Prostate gland (tissue), 2 donors: ENCODE data around the gene KREMEN1.

ENCODE experiments used
- CTCF ChIP-seq, 4 experiments: fragments of 200-600 bp in 2 of 4; fragments of 450-650 bp in 2 of 4; sonication (generic) in 2 of 4; IDR thresholded peaks; 1 replicate in 3 of 4; 2 replicates in 1 of 4; pipeline ENCODE4 v1.5.1; 2016 to 2019; ENCODE audit warnings: antibody characterized with exemption in 4 of 4, mild to moderate bottlenecking in 2 of 4, moderate library complexity in 2 of 4
- POLR2AphosphoS5 ChIP-seq: sonication (generic); formaldehyde crosslinking; IDR thresholded peaks from one replicate; pipeline ENCODE4 v1.6.1; 2017; ENCODE audit warnings: antibody characterized with exemption

GRCh38 chr22:29195964-29196666, 123.3 kb downstream of the KREMEN1 start:
- no peak for TF ChIP-seq POLR2AphosphoS5
- no peak for TF ChIP-seq CTCF (IDR thresholded peaks at IDR 0.05)
